WTC11 (cell line): Measurements from ENCODE around the gene ITM2C. TPM values are rescaled to one million over a fixed set of nuclear protein-coding genes. Genes with fewer than 3 reads are reported as not detected.

Experiments used
- ATAC-seq: fragments of 200-7000 bp; cut with Tn5 transposase; 2 replicates; pipeline ENCODE4 v1.10.0; 2021; ENCODE audit warnings: mild to moderate bottlenecking, moderate library complexity
- CTCF ChIA-PET: fragments of 300-600 bp; sonication (Branson Sonifier 250); formaldehyde crosslinking; loops from one replicate; lab custom pipeline; 2021; ENCODE audit warnings: antibody characterized with exemption; lab: Charles Lee
- POLR2A ChIA-PET: fragments of 350-600 bp; sonication (Branson Sonifier 250); formaldehyde crosslinking; loops from one replicate; lab custom pipeline; 2021; ENCODE audit warnings: antibody characterized with exemption; lab: Charles Lee
- DNase-seq: peaks from one replicate; pipeline ENCODE4 v3.0.0; 2021; ENCODE audit warnings: low spot score
- H3K27ac Mint-ChIP-seq: 2 replicates; pipeline ENCODE4 v1.8.0; 2021; ENCODE audit warnings: mixed read lengths
- H3K27me3 Mint-ChIP-seq: 2 replicates; pipeline ENCODE4 v1.8.0; 2021; ENCODE audit warnings: low read depth, mild to moderate bottlenecking, moderate library complexity, mixed read lengths
- H3K36me3 Mint-ChIP-seq: 2 replicates; pipeline ENCODE4 v1.8.0; 2021; ENCODE audit warnings: mixed read lengths
- H3K4me1 Mint-ChIP-seq: 2 replicates; pipeline ENCODE4 v1.8.0; 2022; ENCODE audit warnings: mixed read lengths
- H3K4me3 Mint-ChIP-seq: 2 replicates; pipeline ENCODE4 v1.8.0; 2021; ENCODE audit warnings: mild to moderate bottlenecking, moderate library complexity, mixed read lengths
- H3K9me3 Mint-ChIP-seq: 2 replicates; pipeline ENCODE4 v1.8.0; 2021; ENCODE audit warnings: mixed read lengths
- ATF3 ChIP-seq: sonication (generic); formaldehyde crosslinking; conservative IDR thresholded peaks from 2 replicates; pipeline ENCODE4 v1.8.1; 2022; ENCODE audit warnings: mild to moderate bottlenecking, missing genetic modification reagents
- CREB1 ChIP-seq: sonication (generic); formaldehyde crosslinking; IDR thresholded peaks from 2 replicates; pipeline ENCODE4 v1.8.0; 2023; ENCODE audit warnings: mild to moderate bottlenecking, missing genetic modification reagents
- CTCF ChIP-seq: fragments of 200-600 bp; IDR thresholded peaks from 2 replicates; pipeline ENCODE4 v1.8.0; 2022; ENCODE audit warnings: antibody characterized with exemption
- ELF4 ChIP-seq: sonication (generic); formaldehyde crosslinking; IDR thresholded peaks from 2 replicates; pipeline ENCODE4 v1.8.1; 2022; ENCODE audit warnings: low read depth, mild to moderate bottlenecking, moderate library complexity, missing genetic modification reagents
- ESRRA ChIP-seq: sonication (generic); formaldehyde crosslinking; IDR thresholded peaks from 2 replicates; pipeline ENCODE4 v1.8.1; 2022; ENCODE audit warnings: mild to moderate bottlenecking, missing genetic modification reagents, borderline replicate concordance
- ETV6 ChIP-seq: sonication (generic); formaldehyde crosslinking; IDR thresholded peaks from 2 replicates; pipeline ENCODE4 v1.8.1; 2022; ENCODE audit warnings: mild to moderate bottlenecking, missing genetic modification reagents
- FOXJ3 ChIP-seq: sonication (generic); formaldehyde crosslinking; IDR thresholded peaks from 2 replicates; pipeline ENCODE4 v1.9.0; 2021; ENCODE audit warnings: missing genetic modification reagents, mild to moderate bottlenecking, borderline replicate concordance
- GTF2I ChIP-seq: fragments of 250-450 bp; sonication (Bioruptor Pico); conservative IDR thresholded peaks from 2 replicates; pipeline ENCODE4 v1.4.0; 2021; ENCODE audit warnings: mild to moderate bottlenecking
- HMGXB4 ChIP-seq: sonication (generic); formaldehyde crosslinking; IDR thresholded peaks from 2 replicates; pipeline ENCODE4 v1.8.1; 2023; ENCODE audit warnings: mild to moderate bottlenecking, moderate library complexity, missing genetic modification reagents
- IRF2 ChIP-seq: sonication (generic); formaldehyde crosslinking; IDR thresholded peaks from 2 replicates; pipeline ENCODE4 v1.8.0; 2022; ENCODE audit warnings: low read depth, missing genetic modification reagents, borderline replicate concordance
- KAT7 ChIP-seq: sonication (generic); formaldehyde crosslinking; IDR thresholded peaks from 2 replicates; pipeline ENCODE4 v1.8.1; 2023; ENCODE audit warnings: missing genetic modification reagents, mild to moderate bottlenecking, borderline replicate concordance
- MYBL2 ChIP-seq: sonication (generic); formaldehyde crosslinking; IDR thresholded peaks from 2 replicates; pipeline ENCODE4 v1.8.1; 2023; ENCODE audit warnings: mild to moderate bottlenecking, moderate library complexity, missing genetic modification reagents
- NR1H2 ChIP-seq: sonication (generic); formaldehyde crosslinking; IDR thresholded peaks from 2 replicates; pipeline ENCODE4 v1.9.0; 2021; ENCODE audit warnings: mild to moderate bottlenecking, moderate library complexity, missing genetic modification reagents
- RELA ChIP-seq: sonication (generic); formaldehyde crosslinking; IDR thresholded peaks from 2 replicates; pipeline ENCODE4 v1.8.1; 2022; ENCODE audit warnings: missing genetic modification reagents, mild to moderate bottlenecking, borderline replicate concordance
- SMAD4 ChIP-seq: sonication (generic); formaldehyde crosslinking; IDR thresholded peaks from 2 replicates; pipeline ENCODE4 v1.8.0; 2022; ENCODE audit warnings: mild to moderate bottlenecking, missing genetic modification reagents
- TEAD4 ChIP-seq: sonication (generic); formaldehyde crosslinking; IDR thresholded peaks from 2 replicates; pipeline ENCODE4 v1.8.0; 2022; ENCODE audit warnings: mild to moderate bottlenecking, missing genetic modification reagents
- TP53 ChIP-seq: sonication (generic); formaldehyde crosslinking; IDR thresholded peaks from 2 replicates; pipeline ENCODE4 v1.8.1; 2023; ENCODE audit warnings: mild to moderate bottlenecking, missing genetic modification reagents
- ZBTB21 ChIP-seq: sonication (generic); formaldehyde crosslinking; IDR thresholded peaks from 2 replicates; pipeline ENCODE4 v1.8.1; 2023; ENCODE audit warnings: mild to moderate bottlenecking, missing genetic modification reagents, borderline replicate concordance
- ZNF219 ChIP-seq: sonication (generic); formaldehyde crosslinking; IDR thresholded peaks from 2 replicates; pipeline ENCODE4 v1.8.0; 2023; ENCODE audit warnings: missing genetic modification reagents, mild to moderate bottlenecking, borderline replicate concordance
- ZNF232 ChIP-seq: sonication (generic); formaldehyde crosslinking; IDR thresholded peaks from 2 replicates; pipeline ENCODE4 v1.8.0; 2022; ENCODE audit warnings: mild to moderate bottlenecking, missing genetic modification reagents
- ZNF263 ChIP-seq: sonication (generic); formaldehyde crosslinking; IDR thresholded peaks from 2 replicates; pipeline ENCODE4 v1.8.1; 2022; ENCODE audit warnings: low read depth, mild to moderate bottlenecking, moderate library complexity, missing genetic modification reagents
- ZNF317 ChIP-seq: sonication (generic); formaldehyde crosslinking; IDR thresholded peaks from 2 replicates; pipeline ENCODE4 v1.8.1; 2023; ENCODE audit warnings: low read depth, mild to moderate bottlenecking, moderate library complexity, missing genetic modification reagents, borderline replicate concordance
- total RNA-seq: library from RNA; stranded (reverse); gene quantifications from 3 replicates; pipeline ENCODE4 v1.2.3, GENCODE V29; 2021
- TF ChIP-seq, protein P1 (sequence below): sonication (generic); formaldehyde crosslinking; IDR thresholded peaks from 2 replicates; pipeline ENCODE4 v1.8.1; 2022; ENCODE audit warnings: missing genetic modification reagents, borderline replicate concordance
- TF ChIP-seq, protein P2 (sequence below): sonication (generic); formaldehyde crosslinking; IDR thresholded peaks from 2 replicates; pipeline ENCODE4 v1.8.0; 2022; ENCODE audit warnings: mild to moderate bottlenecking, missing genetic modification reagents
- TF ChIP-seq, protein P3 (sequence below): sonication (generic); formaldehyde crosslinking; IDR thresholded peaks from 2 replicates; pipeline ENCODE4 v1.8.0; 2023; ENCODE audit warnings: mild to moderate bottlenecking, missing genetic modification reagents

The ITM2C gene
- total RNA-seq, 1 experiment from 2014 or later = 316 TPM

- no peak for TF ChIP-seq SMAD4 (CRISPR knock-in tag)
- TF ChIP-seq, all 79 proteins: peak for 0
Measured at GRCh38 chr2:230843132-230843531, 21.6 kb upstream of the ITM2C start (continued).

DNA sequence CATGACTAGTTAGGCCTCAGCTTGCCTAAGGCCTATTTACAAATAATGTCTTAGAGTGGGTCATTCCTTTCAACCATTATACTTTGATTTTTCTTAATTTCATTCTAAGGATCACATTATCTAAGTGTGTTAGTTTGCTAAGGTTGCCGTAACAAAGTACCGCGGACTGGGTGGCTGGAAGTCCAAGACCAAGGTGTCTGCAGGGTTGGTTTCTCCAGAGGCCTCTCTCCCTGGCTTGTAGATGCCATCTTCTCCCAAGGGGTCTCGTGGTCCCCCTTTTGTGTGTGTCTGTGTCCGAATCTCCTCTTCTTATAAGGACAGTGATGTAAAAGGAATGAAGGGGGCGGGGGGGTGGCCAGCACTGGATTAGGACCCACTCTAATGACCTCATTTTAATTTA lies 18.4 kb upstream of the ITM2C start:
- DNase-seq (no peak), ATAC-seq (no peak)
- H3K27me3 Mint-ChIP-seq = peaks cover 25% of the 10 kb centered on the region
- TF ChIP-seq, protein P1, sequence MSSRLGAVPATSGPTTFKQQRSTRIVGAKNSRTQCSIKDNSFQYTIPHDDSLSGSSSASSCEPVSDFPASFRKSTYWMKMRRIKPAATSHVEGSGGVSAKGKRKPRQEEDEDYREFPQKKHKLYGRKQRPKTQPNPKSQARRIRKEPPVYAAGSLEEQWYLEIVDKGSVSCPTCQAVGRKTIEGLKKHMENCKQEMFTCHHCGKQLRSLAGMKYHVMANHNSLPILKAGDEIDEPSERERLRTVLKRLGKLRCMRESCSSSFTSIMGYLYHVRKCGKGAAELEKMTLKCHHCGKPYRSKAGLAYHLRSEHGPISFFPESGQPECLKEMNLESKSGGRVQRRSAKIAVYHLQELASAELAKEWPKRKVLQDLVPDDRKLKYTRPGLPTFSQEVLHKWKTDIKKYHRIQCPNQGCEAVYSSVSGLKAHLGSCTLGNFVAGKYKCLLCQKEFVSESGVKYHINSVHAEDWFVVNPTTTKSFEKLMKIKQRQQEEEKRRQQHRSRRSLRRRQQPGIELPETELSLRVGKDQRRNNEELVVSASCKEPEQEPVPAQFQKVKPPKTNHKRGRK (CRISPR knock-in tag) = no peak
- TF ChIP-seq GTF2I (no peak), CTCF (no peak), ZNF263 (CRISPR knock-in tag) (no peak)
- ChIA-PET CTCF (interaction anchor here (2.4 to 4.4 kb wide), 2 partner anchors 22 to 78 kb away, joined by 27 to 37 read pairs; partner anchors contain the start of gene GPR55), POLR2A (no interaction called here)
- H3K4me1 Mint-ChIP-seq = peaks cover 17% of the 10 kb centered on the region
- H3K9me3 Mint-ChIP-seq = peaks cover 16% of the 10 kb centered on the region
- no peak overlapping the region for H3K27ac Mint-ChIP-seq
- H3K36me3 Mint-ChIP-seq = peaks cover 2% of the 10 kb centered on the region; the same call in 1 of the 2 replicates
- H3K4me3 Mint-ChIP-seq = no peak overlapping the region

DNA sequence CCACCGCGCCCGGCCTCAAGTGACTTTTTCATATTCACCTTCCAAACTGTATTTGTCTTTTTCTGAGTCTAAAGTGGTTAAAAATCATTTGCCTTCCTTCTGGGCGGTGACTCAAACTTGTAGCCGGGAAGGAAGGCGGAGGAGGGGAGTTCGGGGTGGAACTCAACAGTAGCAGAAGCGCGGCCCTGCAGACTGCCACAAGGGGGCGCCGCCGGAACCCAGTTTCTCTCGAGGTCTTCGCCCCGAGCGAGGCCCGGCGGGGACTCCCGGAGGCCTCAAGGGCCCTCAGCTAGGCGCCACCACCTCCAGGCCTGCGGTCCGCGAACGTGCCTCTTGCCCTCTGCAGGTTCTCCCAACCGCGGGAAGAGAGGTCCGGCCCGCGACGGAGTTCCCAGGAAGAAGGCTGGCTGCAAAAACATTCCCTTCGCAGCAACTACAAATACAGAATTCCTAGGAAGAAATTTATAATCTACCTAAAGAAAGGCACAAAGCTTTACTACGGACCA lies 16.8 kb upstream of the ITM2C start:
- peak; percentile 79 for ATAC-seq
- H3K27ac Mint-ChIP-seq = no peak overlapping the region
- CTCF ChIA-PET = interaction anchor here (0.6 to 5.0 kb wide), 36 partner anchors 8 to 1739 kb away, joined by 3 to 40 read pairs (median 6); partner anchors contain the start of genes GPR55 and ITM2C
- no peak for TF ChIP-seq ELF4 (CRISPR knock-in tag)
- TF ChIP-seq TP53 = no peak
- no peak for TF ChIP-seq TEAD4
- no peak for TF ChIP-seq ZNF317
- 0 out of 2 replicates have a peak, but pooled peaks have one; percentile 21 for TF ChIP-seq ZBTB21 (CRISPR knock-in tag)
- no peak; the same call in 1 of the 2 replicates for TF ChIP-seq ETV6
- TF ChIP-seq CREB1 (CRISPR knock-in tag) = 0 out of 2 replicates have a peak, but pooled peaks have one; percentile 16
- no peak for TF ChIP-seq ZNF219 (CRISPR knock-in tag)
- TF ChIP-seq ESRRA = no peak
- TF ChIP-seq HMGXB4 (CRISPR knock-in tag) = 0 out of 2 replicates have a peak, but pooled peaks have one; percentile 66
- 0 out of 2 replicates have a peak, but pooled peaks have one; percentile 43 for TF ChIP-seq MYBL2 (CRISPR knock-in tag)
- TF ChIP-seq NR1H2 (CRISPR knock-in tag) = no peak
- TF ChIP-seq RELA (CRISPR knock-in tag) = no peak
- no peak for TF ChIP-seq GTF2I
- no peak for TF ChIP-seq KAT7 (CRISPR knock-in tag)
- no peak for TF ChIP-seq ZNF232 (CRISPR knock-in tag)
- TF ChIP-seq, protein P2, sequence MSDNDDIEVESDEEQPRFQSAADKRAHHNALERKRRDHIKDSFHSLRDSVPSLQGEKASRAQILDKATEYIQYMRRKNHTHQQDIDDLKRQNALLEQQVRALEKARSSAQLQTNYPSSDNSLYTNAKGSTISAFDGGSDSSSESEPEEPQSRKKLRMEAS (CRISPR knock-in tag) = peak; percentile 41; the same call in 1 of the 2 replicates
- TF ChIP-seq IRF2 = no peak
- TF ChIP-seq FOXJ3 (CRISPR knock-in tag) = no peak
- TF ChIP-seq, protein P3, sequence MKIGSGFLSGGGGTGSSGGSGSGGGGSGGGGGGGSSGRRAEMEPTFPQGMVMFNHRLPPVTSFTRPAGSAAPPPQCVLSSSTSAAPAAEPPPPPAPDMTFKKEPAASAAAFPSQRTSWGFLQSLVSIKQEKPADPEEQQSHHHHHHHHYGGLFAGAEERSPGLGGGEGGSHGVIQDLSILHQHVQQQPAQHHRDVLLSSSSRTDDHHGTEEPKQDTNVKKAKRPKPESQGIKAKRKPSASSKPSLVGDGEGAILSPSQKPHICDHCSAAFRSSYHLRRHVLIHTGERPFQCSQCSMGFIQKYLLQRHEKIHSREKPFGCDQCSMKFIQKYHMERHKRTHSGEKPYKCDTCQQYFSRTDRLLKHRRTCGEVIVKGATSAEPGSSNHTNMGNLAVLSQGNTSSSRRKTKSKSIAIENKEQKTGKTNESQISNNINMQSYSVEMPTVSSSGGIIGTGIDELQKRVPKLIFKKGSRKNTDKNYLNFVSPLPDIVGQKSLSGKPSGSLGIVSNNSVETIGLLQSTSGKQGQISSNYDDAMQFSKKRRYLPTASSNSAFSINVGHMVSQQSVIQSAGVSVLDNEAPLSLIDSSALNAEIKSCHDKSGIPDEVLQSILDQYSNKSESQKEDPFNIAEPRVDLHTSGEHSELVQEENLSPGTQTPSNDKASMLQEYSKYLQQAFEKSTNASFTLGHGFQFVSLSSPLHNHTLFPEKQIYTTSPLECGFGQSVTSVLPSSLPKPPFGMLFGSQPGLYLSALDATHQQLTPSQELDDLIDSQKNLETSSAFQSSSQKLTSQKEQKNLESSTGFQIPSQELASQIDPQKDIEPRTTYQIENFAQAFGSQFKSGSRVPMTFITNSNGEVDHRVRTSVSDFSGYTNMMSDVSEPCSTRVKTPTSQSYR (CRISPR knock-in tag) = no peak; the same call in 1 of the 2 replicates
- no peak for TF ChIP-seq ATF3

More for the DNA sequence above, 16.8 kb upstream of the ITM2C start:
- Mint-ChIP-seq H3K4me3 (no peak overlapping the region), H3K4me1 (peaks cover 17% of the 10 kb centered on the region), H3K27me3 (peaks cover 25% of the 10 kb centered on the region), H3K36me3 (peaks cover 2% of the 10 kb centered on the region; the same call in 1 of the 2 replicates), H3K9me3 (peaks cover 16% of the 10 kb centered on the region)
- peak; percentile 97 for DNase-seq
- POLR2A ChIA-PET = interaction anchor here (1.4 kb wide), 1 partner anchor 205 kb away, joined by 3 read pairs; no protein-coding TSS in a partner anchor
